Breast epithelium (tissue), 3 donors: ENCODE measurements around the gene POC5.
"Not testable (repeated sequence)": the region's sequence is repeated elsewhere in the genome, so short reads cannot be mapped to it uniquely, and the experiment has no call there.

Experiments used
- POLR2A ChIP-seq: fragments of 450-650 bp; IDR thresholded peaks from one replicate; pipeline ENCODE4 v1.6.1; 2016; ENCODE audit warnings: antibody characterized with exemption, mild to moderate bottlenecking, moderate library complexity
- TF ChIP-seq, protein P1 (sequence below), 3 donors: fragments of 450-650 bp; IDR thresholded peaks; one replicate each; pipeline ENCODE4 v1.5.1; 2016 to 2017; ENCODE audit warnings: antibody characterized with exemption in 3 of 3, mild to moderate bottlenecking in 3 of 3, moderate library complexity in 3 of 3

DNA sequence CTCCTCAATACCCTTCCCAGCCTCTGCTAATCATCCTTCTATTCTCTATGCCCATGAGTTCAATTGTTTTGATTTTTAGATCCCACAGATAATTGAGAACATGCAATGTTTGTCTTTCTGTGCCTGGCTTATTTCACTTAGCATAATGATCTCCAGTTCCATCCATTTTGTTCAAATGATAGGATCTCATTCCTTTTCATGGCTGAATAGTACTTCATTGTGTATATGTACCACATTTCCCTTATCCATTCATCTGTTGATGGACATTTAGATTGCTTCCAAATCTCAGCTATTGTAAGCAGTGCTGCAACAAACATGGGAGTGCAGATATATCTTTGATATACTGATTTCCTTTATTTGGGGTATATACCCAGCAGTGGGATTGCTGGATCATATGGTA lies 9.0 kb upstream of the POC5 start:
- not testable (repeated sequence) for TF ChIP-seq POLR2A
- TF ChIP-seq, protein P1, sequence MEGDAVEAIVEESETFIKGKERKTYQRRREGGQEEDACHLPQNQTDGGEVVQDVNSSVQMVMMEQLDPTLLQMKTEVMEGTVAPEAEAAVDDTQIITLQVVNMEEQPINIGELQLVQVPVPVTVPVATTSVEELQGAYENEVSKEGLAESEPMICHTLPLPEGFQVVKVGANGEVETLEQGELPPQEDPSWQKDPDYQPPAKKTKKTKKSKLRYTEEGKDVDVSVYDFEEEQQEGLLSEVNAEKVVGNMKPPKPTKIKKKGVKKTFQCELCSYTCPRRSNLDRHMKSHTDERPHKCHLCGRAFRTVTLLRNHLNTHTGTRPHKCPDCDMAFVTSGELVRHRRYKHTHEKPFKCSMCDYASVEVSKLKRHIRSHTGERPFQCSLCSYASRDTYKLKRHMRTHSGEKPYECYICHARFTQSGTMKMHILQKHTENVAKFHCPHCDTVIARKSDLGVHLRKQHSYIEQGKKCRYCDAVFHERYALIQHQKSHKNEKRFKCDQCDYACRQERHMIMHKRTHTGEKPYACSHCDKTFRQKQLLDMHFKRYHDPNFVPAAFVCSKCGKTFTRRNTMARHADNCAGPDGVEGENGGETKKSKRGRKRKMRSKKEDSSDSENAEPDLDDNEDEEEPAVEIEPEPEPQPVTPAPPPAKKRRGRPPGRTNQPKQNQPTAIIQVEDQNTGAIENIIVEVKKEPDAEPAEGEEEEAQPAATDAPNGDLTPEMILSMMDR (IDR thresholded peaks at IDR 0.05) = not testable (repeated sequence)
